SK-N-MC (cell line): ENCODE data around the gene CYP51A1.

Experiments used
- EZH2 ChIP-seq: fragments of 200-600 bp; sonication (generic); IDR thresholded peaks from one replicate; pipeline ENCODE4 v1.6.1; 2017; ENCODE audit warnings: antibody characterized with exemption
- FOXP2 ChIP-seq: optimal IDR thresholded peaks from 2 replicates; pipeline ENCODE3; 2011; ENCODE audit warnings: mild to moderate bottlenecking, moderate library complexity; ENCODE audit not compliant: insufficient read depth; ENCODE audit errors: extremely low read length, control extremely low read depth
- POLR2AphosphoS5 ChIP-seq: IDR thresholded peaks from 2 replicates; pipeline ENCODE4 v1.6.1; 2012; ENCODE audit warnings: mild to moderate bottlenecking, low read depth, low read length, borderline replicate concordance

GRCh38 chr7:92161271-92161670 lies 27.0 kb upstream of the CYP51A1 start:
- TF ChIP-seq POLR2AphosphoS5 (no peak), EZH2 (no peak), FOXP2 (no peak)
